ENCODE measurements around the gene PKP4.

DNA sequence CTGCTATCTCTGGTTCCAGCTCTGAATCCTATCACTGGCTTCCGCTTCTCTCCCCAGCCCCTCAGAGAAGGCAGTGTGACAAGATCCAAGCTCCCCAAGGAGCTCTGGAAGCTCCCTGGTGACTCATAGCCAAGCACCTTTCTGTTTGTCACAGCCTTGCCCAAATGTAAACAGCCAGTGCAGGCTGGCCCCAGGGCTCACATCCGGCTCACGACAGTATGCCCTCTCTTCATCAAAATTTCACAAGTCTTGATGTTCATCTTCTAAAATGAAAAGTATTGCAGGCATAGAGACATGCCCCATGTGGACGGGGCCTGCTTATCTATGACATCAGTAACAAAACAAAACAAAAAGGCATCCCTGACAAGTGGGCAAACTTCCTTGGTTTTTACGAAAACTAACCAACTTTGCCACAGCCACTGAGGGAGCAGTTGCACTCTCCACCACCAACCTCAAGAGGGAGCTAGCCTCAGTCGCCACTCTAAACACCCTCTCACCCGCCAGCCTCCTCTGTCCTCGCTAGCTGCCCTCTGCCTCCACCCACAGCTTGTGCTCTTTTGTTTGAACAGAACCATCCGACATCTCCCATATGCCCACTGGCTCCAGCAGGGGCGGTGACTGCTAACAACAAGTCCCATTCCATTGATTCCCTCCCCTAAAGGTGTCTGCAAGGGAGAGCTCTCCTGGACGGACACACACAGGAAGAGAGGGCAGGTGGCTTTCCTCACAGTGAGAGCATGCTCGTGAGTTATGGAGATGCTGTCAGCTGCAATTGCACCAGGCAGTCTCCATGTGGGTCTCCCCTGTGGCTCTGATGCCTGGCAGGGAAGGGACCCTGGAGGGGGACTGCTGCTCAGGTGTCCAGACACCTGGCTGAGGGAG lies 267.4 kb downstream of the PKP4 start:
- TF ChIP-seq CTCF (IDR thresholded peaks at IDR 0.05), result no peak
- TF ChIP-seq POLR2A (IDR thresholded peaks at IDR 0.05), result no peak

All from ovary (tissue), 3 donors.